HG02571 (cell line): ENCODE measurements around the gene GMPR2.

Experiments
- ATAC-seq: cut with Tn5 transposase; IDR thresholded peaks from one replicate; pipeline ENCODE4 v1.9.1; 2021; ENCODE audit warnings: mild to moderate bottlenecking, moderate library complexity; ENCODE audit not compliant: unreplicated experiment

GMPR2 gene

GRCh38 chr14:24232645-24233537 is at the start of gene GMPR2:
Gene GMPR2, plus strand, starts transcription at chr14:24232929. Its CDS starts 325 bp downstream, at chr14:24233254.
- peak; percentile 58 for ATAC-seq

- ATAC-seq = no peak
These were observed 49.7 kb upstream of the GMPR2 start for GRCh38 chr14:24183014-24183481.

- no peak for ATAC-seq
These were observed 48.4 kb upstream of the GMPR2 start for GRCh38 chr14:24184104-24184970.

- no peak for ATAC-seq
These were observed 47.7 kb upstream of the GMPR2 start for GRCh38 chr14:24185026-24185425.

GRCh38 chr14:24185741-24186140 is 47.0 kb upstream of the GMPR2 start:
- ATAC-seq = no peak

- no peak for ATAC-seq
These were observed 45.7 kb upstream of the GMPR2 start for GRCh38 chr14:24186831-24187538.

GRCh38 chr14:24187539-24187915 is 45.2 kb upstream of the GMPR2 start:
- ATAC-seq = no peak

- peak; percentile 86 for ATAC-seq
These were observed 44.3 kb upstream of the GMPR2 start, which contains the start of gene IPO4 for GRCh38 chr14:24188251-24189058. Gene IPO4, minus strand, starts transcription at chr14:24188816. Its CDS starts 29 bp downstream, at chr14:24188787.

- ATAC-seq = no peak
These were observed 43.7 kb upstream of the GMPR2 start for GRCh38 chr14:24189059-24189375.

GRCh38 chr14:24189460-24189859 is 43.3 kb upstream of the GMPR2 start:
- no peak for ATAC-seq

GRCh38 chr14:24190416-24190815 is 42.3 kb upstream of the GMPR2 start:
- no peak for ATAC-seq

- no peak for ATAC-seq
These were observed 39.8 kb upstream of the GMPR2 start for GRCh38 chr14:24192933-24193332.

- no peak for ATAC-seq
These were observed 38.4 kb upstream of the GMPR2 start for GRCh38 chr14:24194186-24194872.

- ATAC-seq = no peak
These were observed 37.9 kb upstream of the GMPR2 start for GRCh38 chr14:24194873-24195185.

GRCh38 chr14:24195186-24196070 is 37.3 kb upstream of the GMPR2 start, which contains the start of gene TM9SF1:
Gene TM9SF1, minus strand, starts transcription at chr14:24195441. Its CDS starts 422 bp downstream, at chr14:24195019.
- ATAC-seq = peak; percentile 74

- ATAC-seq = peak; percentile 24
These were observed 36.4 kb upstream of the GMPR2 start for GRCh38 chr14:24196071-24197055.

GRCh38 chr14:24197056-24197450 is 35.7 kb upstream of the GMPR2 start:
- no peak for ATAC-seq
